ENCODE measurements around the gene IFI35.

The IFI35 gene

GRCh38 chr17:43016216-43016615 lies 9.6 kb downstream of the IFI35 start:
- H3K27ac ChIP-seq (ENCODE audit: low read length), result no peak overlapping the region

GRCh38 chr17:43018008-43018853 lies 11.6 kb downstream of the IFI35 start:
- Histone ChIP-seq H3K9ac (ENCODE audit: low read depth, low read length) (no peak overlapping the region), H3K27ac (ENCODE audit: low read length) (no peak overlapping the region), H3K9me3 (ENCODE audit: insufficient read depth, low read length, severe bottlenecking) (no peaks in the 10 kb centered on the region), H2AFZ (ENCODE audit: low read depth, low read length) (no peak overlapping the region), H3K4me3 (ENCODE audit: low read depth in 1 of 2, low read length in 2 of 2) (no peak overlapping the region), H3K36me3 (ENCODE audit: insufficient read depth, low read length) (peaks cover 11% of the 10 kb centered on the region), H3K27me3 (ENCODE audit: insufficient read depth, low read length, poor library complexity) (peaks cover 6% of the 10 kb centered on the region), H3K4me2 (ENCODE audit: insufficient read depth, low read length) (no peak overlapping the region), H4K20me1 (ENCODE audit: insufficient read depth, low read length) (no peaks in the 10 kb centered on the region), H3K4me1 (ENCODE audit: insufficient read depth, low read length) (peaks cover 20% of the 10 kb centered on the region), H3K79me2 (ENCODE audit: insufficient read depth, low read length) (no peaks in the 10 kb centered on the region)
- TF ChIP-seq CTCF (IDR thresholded peaks at IDR 0.05; ENCODE audit: borderline replicate concordance, extremely low read depth, low read length, poor library complexity, severe bottlenecking) (no peak), EZH2 (IDR thresholded peaks at IDR 0.05; ENCODE audit: borderline replicate concordance, low read depth, low read length, severe bottlenecking) (no peak)
- DNase-seq (peak; percentile 43), ATAC-seq (ENCODE audit: insufficient read depth, low read depth) (0 out of 3 replicates have a peak, but pooled peaks have one; percentile 22)

More at GRCh38 chr17:43016216-43016615, 9.6 kb downstream of the IFI35 start:
- peaks cover 5% of the 10 kb centered on the region for H3K4me1 ChIP-seq (ENCODE audit: insufficient read depth, low read length)
- no peak overlapping the region for H2AFZ ChIP-seq (ENCODE audit: low read depth, low read length)
- H3K9ac ChIP-seq (ENCODE audit: low read depth, low read length), result no peak overlapping the region
- H3K36me3 ChIP-seq (ENCODE audit: insufficient read depth, low read length), result peaks cover 17% of the 10 kb centered on the region
- ATAC-seq (ENCODE audit: insufficient read depth, low read depth) (no peak), DNase-seq (no peak)
- no peaks in the 10 kb centered on the region for H3K9me3 ChIP-seq (ENCODE audit: insufficient read depth, low read length, severe bottlenecking)
- no peaks in the 10 kb centered on the region for H4K20me1 ChIP-seq (ENCODE audit: insufficient read depth, low read length)
- H3K4me3 ChIP-seq (ENCODE audit: low read depth in 1 of 2, low read length in 2 of 2), result no peak overlapping the region
- TF ChIP-seq CTCF (IDR thresholded peaks at IDR 0.05; ENCODE audit: borderline replicate concordance, extremely low read depth, low read length, poor library complexity, severe bottlenecking) (no peak), EZH2 (IDR thresholded peaks at IDR 0.05; ENCODE audit: borderline replicate concordance, low read depth, low read length, severe bottlenecking) (no peak)
- no peaks in the 10 kb centered on the region for H3K27me3 ChIP-seq (ENCODE audit: insufficient read depth, low read length, poor library complexity)
- no peak overlapping the region for H3K4me2 ChIP-seq (ENCODE audit: insufficient read depth, low read length)
- H3K79me2 ChIP-seq (ENCODE audit: insufficient read depth, low read length), result no peaks in the 10 kb centered on the region

DNA sequence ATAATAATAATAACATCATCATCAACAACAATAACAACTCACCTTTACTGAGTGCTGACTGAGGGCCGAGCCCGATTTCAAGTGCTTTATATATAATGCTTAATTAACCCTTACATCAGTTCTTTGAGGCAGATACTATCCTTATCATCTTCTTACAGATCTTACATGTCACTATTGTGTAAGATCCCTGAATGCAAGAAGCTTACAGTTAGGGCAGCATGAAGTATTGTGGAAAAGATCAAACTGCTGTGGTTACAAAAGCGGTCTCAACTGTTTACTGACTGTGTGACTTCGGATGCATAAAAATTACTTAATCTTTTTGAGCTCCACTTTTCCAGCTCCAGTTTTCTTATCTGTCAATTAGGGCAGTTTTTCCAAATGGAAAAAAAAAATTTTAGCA lies 12.3 kb downstream of the IFI35 start:
- H3K4me3 ChIP-seq (ENCODE audit: low read depth in 1 of 2, low read length in 2 of 2), result no peak overlapping the region
- no peak overlapping the region for H2AFZ ChIP-seq (ENCODE audit: low read depth, low read length)
- no peak for TF ChIP-seq EZH2 (IDR thresholded peaks at IDR 0.05; ENCODE audit: borderline replicate concordance, low read depth, low read length, severe bottlenecking)
- TF ChIP-seq CTCF (IDR thresholded peaks at IDR 0.05; ENCODE audit: borderline replicate concordance, extremely low read depth, low read length, poor library complexity, severe bottlenecking), result no peak
- no peak overlapping the region for H3K4me2 ChIP-seq (ENCODE audit: insufficient read depth, low read length)
- no peaks in the 10 kb centered on the region for H4K20me1 ChIP-seq (ENCODE audit: insufficient read depth, low read length)
- ATAC-seq (ENCODE audit: insufficient read depth, low read depth) (no peak), DNase-seq (no peak)
- H3K9me3 ChIP-seq (ENCODE audit: insufficient read depth, low read length, severe bottlenecking), result no peaks in the 10 kb centered on the region
- H3K27ac ChIP-seq (ENCODE audit: low read length), result no peak overlapping the region
- peaks cover 6% of the 10 kb centered on the region for H3K27me3 ChIP-seq (ENCODE audit: insufficient read depth, low read length, poor library complexity)
- peaks cover 5% of the 10 kb centered on the region; the same call in 1 of the 2 replicates for H3K36me3 ChIP-seq (ENCODE audit: insufficient read depth, low read length)
- H3K79me2 ChIP-seq (ENCODE audit: insufficient read depth, low read length), result no peaks in the 10 kb centered on the region
- no peak overlapping the region for H3K9ac ChIP-seq (ENCODE audit: low read depth, low read length)
- H3K4me1 ChIP-seq (ENCODE audit: insufficient read depth, low read length), result peaks cover 20% of the 10 kb centered on the region

Data from DND-41 (cell line).